Medulla oblongata (tissue), 1 donor: ENCODE results near the gene GIMD1.
"Not testable (repeated sequence)": the region's sequence is repeated elsewhere in the genome, so short reads cannot be mapped to it uniquely, and the experiment has no call there.

Experiments used
- DNase-seq: peaks from one replicate; pipeline ENCODE4 v3.0.0-alpha.2; 2015; ENCODE audit errors: extremely low spot score

Gene GIMD1

GRCh38 chr4:106351016-106351415 is 17.6 kb downstream of the GIMD1 start:
- DNase-seq, result no peak

GRCh38 chr4:106347167-106347566 is 21.4 kb downstream of the GIMD1 start:
- DNase-seq, result no peak

GRCh38 chr4:106344647-106344970 is 24.0 kb downstream of the GIMD1 start:
- no peak for DNase-seq

- DNase-seq, result no peak
These were observed 24.5 kb downstream of the GIMD1 start for GRCh38 chr4:106343865-106344646.

DNA sequence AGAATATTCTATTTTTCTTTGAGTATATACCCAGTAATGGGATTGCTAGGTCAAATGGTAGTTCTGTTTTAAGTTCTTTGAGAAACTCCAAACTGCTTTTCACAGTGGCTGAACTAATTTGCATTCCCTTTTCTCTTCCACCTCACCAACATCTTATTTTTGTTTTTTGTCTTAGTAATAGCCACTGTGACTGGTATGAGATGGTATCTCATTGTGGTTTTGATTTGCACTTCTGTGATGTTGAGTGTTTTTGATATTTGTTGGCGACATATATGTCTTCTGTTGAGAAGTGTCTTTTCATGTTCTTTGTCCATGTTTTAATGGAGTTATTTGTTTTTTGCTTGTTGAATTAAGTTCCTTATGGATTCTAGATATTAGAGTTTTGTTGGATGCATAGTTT is 27.8 kb downstream of the GIMD1 start:
- no peak for DNase-seq

DNA sequence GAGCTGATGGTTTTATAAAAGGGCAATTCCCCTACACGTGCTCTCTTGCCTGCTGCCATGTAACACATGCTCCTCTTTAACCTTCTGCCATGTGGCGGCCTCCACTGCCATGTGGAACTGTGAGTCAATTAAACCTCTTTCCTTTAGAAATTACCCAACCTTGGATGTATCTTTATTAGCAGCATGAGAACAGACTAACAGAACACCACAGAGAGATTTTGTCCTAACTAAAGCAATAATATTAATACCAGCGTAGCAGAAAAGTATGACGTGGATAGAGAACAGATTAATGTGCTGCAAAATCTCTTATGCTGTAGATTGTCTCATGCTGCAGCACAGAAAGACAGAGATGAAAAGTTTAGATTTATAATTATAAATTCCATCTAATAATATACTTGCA is 29.1 kb downstream of the GIMD1 start:
- DNase-seq, result no peak

DNA sequence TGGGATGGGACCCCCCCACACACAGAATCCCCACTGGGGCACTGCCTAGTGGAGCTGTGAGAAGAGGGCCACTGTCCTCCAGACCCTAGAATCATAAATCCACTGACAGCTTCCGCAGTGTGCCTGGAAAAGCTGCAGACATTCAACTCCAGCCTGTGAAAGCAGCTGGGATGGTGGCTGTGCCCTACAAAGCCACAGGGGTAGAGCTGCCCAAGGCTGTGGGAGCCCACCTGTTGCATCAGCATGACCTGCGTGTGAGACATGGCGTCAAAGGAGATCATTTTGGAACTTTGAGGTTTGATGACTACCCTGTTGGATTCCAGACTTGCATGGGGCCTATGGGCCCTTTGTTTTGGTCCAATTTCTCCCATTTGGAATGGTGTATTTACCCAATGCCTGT is 29.9 kb downstream of the GIMD1 start:
- DNase-seq, result no peak

DNA sequence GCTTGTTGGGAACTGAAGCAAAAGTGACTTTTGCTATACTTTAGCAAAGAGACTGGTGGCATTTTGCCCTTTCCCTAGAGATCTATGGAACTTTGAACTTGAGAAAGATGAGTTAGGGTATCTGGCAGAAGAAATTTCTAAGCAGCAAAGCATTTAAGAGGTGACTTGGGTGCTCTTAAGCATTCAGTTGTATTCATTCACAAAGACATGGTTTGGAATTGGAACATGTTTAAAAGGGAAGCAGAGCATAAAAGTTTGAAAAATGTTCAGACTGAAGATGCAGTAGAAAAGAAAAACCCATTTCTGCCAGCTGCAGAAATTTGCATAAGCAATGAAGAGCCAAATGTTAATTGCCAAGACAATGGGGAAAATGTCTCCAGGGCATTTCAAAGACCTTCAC is 30.7 kb downstream of the GIMD1 start:
- no peak for DNase-seq

DNA sequence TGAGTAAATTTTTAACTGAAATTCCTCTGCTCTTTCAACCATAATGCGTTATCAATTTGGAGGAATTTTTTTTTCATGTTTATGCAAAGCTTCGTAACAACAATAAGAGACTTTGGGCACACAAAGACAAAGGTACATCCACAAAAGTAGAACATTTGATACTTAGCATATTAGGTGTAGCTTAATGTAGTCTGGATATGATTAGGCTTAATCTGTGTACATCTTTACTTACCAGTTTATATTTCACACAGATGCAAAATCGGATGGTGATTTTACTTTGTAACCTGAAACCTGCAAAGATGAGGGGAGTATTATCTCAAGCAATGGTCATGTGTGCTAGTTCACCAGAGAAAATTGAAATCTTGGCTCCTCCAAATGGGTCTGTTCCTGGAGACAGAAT is 32.0 kb downstream of the GIMD1 start:
- no peak for DNase-seq

DNA sequence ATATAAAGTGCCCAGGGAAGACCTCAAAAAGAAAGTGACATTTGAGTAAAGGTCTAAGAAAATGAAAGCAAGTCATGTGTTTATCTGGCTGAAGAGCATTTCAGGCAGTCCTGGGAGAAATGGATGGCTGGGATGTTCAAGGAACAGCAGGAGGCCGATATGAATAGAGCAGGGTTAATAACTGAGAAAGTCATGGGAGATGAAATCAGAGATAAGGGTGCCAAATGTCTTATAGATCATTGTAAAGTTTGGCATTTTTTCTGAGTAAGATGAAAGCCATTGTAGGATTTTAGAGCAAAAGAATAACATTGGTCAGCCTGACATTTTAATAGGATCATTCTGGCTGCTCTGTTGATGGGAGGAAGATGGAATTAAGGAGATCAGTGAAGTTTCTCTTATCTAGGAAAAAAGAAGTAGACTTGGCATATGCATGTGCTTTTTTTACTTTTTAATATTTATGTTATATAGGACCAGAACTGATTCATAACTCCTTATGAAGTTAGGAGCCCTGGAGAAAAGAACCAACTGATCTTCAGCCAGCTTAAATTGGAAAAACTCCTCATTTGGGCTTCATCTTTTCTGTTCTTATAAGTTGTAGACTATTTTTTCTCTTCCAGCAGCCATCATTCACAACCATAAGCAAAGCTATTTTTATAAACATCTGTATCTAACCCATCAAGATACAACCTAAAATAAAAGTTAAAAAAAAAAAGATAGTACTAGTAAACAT is 33.7 kb downstream of the GIMD1 start:
- no peak for DNase-seq

DNA sequence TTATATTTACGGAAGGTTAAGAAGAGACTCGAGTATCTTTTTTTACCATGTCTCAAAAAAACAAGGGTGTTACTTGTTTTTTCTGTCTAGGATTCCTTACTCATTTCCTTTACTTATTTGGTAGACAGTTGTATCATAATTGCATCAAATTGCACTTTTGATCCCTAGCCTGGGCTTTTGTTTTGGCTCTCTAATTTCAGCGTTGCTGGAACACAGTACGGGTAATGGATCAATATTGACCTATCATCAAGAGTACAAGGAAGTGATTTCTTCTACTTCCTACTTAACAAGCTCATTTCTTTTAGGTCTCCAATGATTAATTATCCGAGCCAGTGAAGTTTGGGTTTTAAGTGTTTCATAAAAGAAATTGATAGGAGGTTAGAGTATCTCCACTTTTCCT is 35.4 kb downstream of the GIMD1 start:
- no peak for DNase-seq

- DNase-seq, result peak; percentile 20
These were observed 39.4 kb downstream of the GIMD1 start for GRCh38 chr4:106329041-106329618.

DNA sequence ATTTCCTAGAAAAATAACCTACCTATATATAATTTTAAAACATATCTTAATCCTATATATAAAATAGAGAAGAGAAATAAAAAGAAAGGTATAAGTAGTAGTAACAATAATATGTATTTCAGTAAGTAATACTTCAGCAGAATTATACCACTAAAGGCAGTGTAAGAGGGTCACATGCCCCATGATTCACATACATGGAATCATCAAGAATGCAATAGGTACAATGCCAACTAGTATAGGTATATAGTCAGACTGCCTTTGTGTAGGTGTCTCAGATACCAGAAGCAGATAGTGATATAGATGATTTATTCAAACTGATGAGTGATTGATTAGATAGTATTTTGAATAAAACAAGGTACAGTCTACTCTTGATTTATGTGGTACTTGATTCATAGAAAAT is 42.8 kb downstream of the GIMD1 start:
- no peak for DNase-seq

GRCh38 chr4:106323119-106323518 is 45.5 kb downstream of the GIMD1 start:
- DNase-seq, result no peak

GRCh38 chr4:106321814-106322213 is 46.8 kb downstream of the GIMD1 start:
- not testable (repeated sequence) for DNase-seq

DNA sequence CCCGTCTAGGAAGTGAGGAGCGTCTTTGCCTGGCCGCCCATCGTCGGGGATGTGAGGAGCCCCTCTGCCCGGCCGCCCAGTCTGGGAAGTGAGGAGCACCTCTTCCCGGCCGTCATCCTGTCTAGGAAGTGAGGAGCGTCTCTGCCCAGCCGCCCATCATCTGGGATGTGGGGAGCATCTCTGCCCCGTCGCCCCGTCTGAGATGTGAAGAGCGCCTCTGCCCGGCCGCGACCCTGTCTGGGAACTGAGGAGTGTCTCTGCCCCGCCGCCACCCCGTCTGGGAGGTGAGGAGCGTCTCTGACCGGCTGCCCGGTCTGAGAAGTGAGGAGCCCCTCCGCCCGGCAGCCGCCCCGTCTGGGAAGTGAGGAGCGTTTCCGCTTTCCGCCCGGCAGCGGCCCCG is 47.4 kb downstream of the GIMD1 start:
- DNase-seq, result not testable (repeated sequence)

DNA sequence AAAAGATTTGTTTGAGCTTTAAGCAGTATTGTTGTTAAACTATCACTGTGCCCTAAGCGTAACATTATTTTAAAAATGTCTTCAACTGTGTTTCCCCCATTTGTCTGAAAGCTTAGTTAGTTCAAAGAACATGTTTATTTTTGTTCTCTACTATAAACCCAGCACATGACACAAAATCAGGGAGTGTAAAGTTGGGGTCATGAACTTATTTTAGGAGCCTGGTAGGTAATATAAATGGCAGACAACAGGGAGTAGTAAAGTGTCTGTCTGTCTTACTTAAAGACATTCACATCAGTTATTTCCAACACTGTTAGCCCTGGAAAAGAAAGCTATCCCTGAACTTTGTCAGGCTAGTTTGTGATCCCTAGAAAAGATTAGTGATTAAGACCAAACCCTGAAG is 48.3 kb downstream of the GIMD1 start:
- no peak for DNase-seq

DNA sequence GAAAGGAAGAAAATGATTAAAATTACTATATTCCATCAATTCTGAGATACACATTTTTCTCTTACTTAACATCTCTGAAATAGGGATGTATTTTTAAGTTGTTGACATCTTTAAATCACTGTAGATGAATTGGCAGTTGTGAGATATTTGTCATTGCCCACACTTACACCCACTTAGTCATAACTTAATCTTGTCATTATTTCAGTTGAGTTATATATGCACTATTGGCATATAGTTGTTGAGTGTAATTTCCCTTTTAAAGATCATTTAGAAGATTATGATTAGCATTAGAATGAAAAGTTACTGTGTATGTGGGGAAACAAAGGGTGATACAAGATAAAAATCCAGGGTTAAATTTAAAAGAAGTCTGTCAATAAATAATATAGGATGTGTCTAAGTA is 50.1 kb downstream of the GIMD1 start:
- DNase-seq, result no peak

- DNase-seq, result no peak
These were observed 50.8 kb downstream of the GIMD1 start for GRCh38 chr4:106317815-106318214.

DNA sequence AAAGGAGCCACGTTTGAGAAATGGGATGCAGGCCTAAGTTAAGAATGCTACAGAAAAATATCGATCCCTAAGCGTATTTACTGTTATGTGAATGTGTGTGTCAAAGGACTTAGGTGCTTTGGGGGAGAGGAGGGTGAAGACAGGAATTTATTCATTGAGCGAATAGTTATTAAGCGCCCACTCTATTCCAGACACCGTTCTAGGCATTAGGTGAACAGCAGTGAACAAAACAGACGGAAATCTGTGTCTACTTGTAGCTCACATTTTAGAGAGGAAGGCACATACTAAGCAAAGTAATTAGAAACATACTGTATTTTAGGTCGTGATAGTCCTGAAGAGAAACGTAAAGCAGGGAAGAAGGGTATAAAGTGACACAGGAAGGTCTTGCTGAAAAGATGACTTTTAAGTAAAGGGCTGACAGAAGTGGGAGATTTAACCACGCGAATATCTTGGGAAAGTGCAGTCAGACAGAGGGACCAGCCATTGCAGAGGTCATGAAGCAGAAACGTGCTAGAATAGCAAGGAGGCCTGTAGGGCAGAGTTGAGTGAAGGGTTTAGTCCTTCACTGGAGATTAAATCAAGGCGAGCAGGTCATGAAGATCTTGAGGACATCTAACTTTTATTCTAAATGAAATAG is 51.7 kb downstream of the GIMD1 start:
- DNase-seq, result no peak

- DNase-seq, result peak; percentile 94
These were observed 52.4 kb downstream of the GIMD1 start, which contains the start of the genes AIMP1 and TBCK for GRCh38 chr4:106315968-106316772. AIMP1 (plus strand) TSS chr4:106316550; CDS start chr4:106325010, 8,460 bp downstream. TBCK (minus strand) TSS chr4:106316209; CDS start chr4:106308960, 7,249 bp downstream.
